NCI-H510A (cell line): Measurements from ENCODE around the gene PTPRJ.
A peak's percentile ranks its signal among the peaks of the same experiment; 100 is the strongest.

Experiments used
- DNase-seq: peaks from one replicate; lab custom pipeline; 2025; lab: John Stamatoyannopoulos, UW

The PTPRJ gene

GRCh38 chr11:48066881-48067800, 86.8 kb downstream of the PTPRJ start:
- DNase-seq, result no peak

DNA sequence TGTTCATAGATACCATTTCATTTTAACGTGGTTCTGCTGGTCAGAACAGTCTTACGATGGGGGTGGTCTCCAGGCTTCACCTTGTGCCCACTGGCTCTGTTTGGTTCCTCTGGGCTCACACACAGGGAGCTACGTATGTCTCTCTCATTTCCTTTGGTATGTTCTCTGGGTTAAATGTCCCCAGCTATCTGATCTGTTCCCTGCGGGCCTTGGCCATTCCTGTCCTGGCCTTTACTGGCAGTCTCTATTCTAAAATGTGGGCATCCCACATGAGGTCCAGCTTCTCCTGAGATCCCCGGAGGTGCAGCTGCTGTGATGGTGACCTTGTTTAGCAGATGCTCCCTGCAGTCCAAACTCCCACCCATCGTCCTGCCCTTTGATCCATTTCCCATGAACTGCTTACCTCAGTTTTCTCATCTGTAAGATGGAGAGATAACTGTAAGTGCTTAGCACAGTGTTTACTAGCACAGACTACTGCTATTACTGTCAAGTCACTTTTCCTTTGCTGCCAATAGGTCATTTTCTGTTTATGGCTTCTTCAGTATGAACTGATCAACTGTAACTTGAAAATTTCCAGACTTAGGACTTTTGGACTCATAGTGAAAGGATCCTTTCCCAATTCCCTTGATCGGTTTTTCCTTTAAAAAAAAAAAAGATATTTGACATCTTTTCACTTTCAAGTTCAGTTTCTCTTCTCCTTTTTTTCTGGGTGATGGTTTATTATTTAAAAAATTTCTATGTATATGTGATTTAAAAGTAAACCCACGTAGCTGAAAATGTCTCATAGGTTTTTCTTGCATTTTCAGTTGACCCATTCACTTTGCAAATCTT, 92.9 kb downstream of the PTPRJ start:
- DNase-seq, result no peak

- DNase-seq, result no peak
These were observed 94.2 kb downstream of the PTPRJ start for GRCh38 chr11:48074425-48075181.

DNA sequence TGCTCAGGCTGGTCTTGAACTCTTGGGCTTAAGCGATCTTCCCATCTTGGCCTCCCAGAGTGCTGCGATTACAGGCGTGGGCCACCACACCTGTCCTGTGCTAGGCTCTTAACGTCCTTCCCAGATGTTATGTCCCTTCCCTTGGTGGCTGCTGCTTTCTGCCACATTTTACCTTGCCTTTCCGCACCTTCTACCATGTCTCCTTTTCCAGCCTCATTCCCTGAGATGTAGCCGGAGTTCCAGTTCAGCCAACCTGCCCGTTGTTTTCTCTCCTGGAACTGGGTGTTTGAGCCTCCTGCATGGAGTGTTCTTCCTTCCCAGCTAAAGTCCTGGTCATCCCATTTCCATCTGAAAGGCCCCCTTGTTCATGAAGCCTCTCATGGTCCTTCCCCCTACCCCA, 95.3 kb downstream of the PTPRJ start:
- DNase-seq, result no peak

DNA sequence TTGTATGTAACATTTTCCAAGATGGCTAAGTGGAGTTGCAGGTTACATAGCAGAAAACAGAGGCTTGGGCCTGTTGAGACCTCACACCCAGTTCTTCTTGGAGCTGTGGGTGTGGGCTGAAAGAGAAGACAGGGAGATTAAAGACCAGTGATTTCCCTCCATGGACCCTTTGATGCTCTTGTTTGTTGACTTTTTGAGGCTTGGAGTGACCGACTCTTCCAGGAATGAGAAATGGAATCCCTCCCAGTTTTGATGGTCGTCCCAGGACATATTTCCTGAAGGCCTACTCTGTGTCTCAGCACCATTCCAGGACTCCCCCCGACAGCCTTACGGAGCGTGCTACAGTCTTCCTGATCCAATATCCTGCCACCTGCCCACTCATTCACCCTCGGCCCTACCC, 96.9 kb downstream of the PTPRJ start:
- no peak for DNase-seq

DNA sequence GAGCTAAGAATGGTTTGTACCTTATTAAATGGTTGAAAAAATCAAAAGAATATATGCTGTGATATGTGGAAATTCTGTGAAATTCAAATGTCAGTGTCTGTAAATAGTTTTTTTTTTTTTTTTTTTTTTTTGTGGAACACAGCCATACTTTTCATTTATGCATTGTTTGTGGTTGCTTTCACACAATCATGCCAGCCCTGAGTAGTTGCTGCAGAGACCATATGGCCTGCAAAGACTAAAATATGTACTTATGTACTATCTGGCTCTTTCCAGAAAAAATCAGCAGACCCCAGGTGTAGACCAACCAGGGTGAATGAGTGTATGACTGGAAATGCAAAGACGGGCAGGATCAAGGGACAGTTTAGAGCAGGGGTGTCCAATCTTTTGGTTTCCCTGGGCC, 98.3 kb downstream of the PTPRJ start:
- no peak for DNase-seq

DNA sequence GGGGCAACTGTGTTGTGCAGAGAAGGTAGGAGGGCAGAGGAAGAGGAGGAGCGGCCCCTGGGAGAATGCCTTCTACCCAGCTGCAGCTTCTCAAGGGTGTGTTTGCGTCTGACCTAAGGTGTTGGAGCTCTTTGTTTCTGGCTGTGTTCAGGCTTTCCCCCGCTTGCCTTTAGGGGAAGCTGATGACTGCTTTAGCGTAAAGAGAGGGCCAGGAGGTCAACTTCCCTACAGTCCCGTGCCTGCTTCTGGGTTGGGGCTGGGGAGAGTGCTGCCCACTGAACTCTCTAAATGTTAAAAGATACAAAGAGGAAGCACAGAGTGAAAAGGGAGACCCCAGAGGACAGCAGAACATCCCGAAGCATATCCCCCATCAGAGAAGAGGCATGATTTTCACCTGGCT, 99.2 kb downstream of the PTPRJ start:
- no peak for DNase-seq

- DNase-seq, result no peak
These were observed 100.0 kb downstream of the PTPRJ start for GRCh38 chr11:48080301-48080861.

GRCh38 chr11:48081151-48082010, 101.0 kb downstream of the PTPRJ start:
- no peak for DNase-seq

DNA sequence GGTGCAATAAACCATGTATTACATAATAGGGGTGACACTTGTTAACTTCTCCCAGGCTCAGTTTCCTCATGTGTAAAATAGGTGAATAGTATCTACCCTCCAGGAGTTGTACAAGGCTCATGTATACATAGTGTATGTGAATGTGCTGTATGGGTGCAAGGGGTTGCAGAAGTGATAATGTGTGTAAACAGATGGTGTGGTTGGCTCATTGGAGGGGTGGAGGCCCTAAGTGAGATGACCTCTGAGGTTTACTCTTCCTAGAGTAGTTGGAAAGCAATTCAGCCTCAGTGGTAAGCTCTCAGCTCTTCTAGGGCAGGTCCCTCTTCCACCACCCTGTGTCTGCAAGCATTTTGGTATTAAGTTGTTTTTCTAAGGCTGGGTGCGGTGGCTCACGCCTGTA, 102.4 kb downstream of the PTPRJ start:
- no peak for DNase-seq

- no peak for DNase-seq
These were observed 103.1 kb downstream of the PTPRJ start for GRCh38 chr11:48083421-48083820.

DNA sequence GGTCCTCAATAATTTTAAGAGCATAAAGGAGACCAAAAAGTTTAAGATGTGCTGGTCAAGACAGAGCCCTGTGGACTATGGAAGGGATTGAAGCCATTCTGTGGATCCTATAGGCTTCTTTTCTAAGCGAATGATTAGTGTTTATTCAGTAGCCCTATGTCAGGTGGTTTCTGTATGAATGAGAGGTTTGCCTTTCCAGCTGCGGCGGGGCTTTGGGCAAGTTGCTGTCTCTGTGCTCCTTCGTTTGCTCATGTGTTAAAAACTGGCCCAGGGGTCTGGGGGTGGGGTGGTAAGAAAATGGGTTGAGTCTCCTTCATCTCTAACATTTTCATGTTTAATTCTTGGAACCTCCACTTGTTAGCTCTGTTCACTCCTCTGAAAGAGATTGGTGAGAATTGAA, 105.3 kb downstream of the PTPRJ start:
- no peak for DNase-seq

- DNase-seq, result no peak
These were observed 107.1 kb downstream of the PTPRJ start for GRCh38 chr11:48087422-48087821.

GRCh38 chr11:48087974-48088681, 107.8 kb downstream of the PTPRJ start:
- peak; percentile 46 for DNase-seq

DNA sequence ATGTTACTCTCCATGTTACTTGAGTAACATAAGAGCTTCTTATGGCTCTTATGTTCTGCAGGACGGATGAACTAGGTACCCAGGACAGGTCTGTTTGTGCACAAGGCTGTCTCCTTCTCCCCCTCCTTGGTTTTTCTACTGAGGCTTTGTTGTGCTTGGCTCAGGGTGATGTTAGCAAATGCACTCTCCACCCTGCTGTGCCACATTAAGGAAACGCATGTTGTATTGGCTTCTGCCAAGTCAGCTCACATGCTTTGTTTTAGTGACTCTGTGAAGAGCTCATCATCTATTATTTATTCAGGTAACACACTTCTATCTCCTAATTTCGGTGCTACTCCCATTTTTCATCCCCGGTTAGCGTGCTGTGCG, 108.3 kb downstream of the PTPRJ start:
- peak; percentile 7 for DNase-seq

- DNase-seq, result no peak
These were observed 109.8 kb downstream of the PTPRJ start for GRCh38 chr11:48090174-48090573.

DNA sequence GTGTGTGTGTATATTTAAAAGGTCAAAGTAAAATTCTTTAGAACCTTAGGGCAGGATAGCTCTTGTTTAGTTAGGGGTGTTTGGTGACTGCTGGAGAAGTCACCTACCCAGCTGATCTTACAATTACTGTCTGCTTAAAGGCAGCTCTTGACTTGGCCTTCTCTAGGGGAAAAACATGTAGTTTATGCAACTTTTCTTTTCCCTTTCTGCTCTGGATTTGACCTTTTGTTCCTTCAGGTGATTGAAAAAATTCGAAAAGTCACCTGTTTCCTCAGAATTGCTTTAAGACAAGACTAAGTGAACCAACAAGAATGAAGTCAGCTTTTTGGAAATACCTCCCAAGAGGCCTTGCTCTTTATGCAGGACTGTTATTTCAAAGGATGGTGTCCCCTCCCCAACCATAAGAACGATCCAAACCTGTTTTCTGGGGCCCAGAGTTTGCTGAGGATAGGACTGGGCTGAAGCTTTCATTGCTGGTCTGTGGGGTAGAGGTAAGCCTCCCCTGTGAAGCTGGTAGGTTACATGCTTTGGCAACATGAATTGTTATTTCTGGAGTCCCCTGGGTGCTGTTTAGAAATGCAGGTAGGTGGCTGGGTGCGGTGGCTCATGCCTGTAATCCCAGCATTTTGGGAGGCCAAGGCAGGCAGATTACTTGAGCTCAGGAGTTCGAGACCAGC, 111.2 kb downstream of the PTPRJ start:
- no peak for DNase-seq

GRCh38 chr11:48093323-48093722, 113.0 kb downstream of the PTPRJ start:
- DNase-seq, result no peak

GRCh38 chr11:48093795-48094642, 113.7 kb downstream of the PTPRJ start:
- DNase-seq, result peak; percentile 91
